ENCODE measurements around the gene OR6S1. TPM values are rescaled to one million over a fixed set of nuclear protein-coding genes. Genes with fewer than 3 reads are reported as not detected.

Gene OR6S1
- total RNA-seq, 1 experiment from 2014 or later = not detected

- Mint-ChIP-seq H3K27ac (ENCODE audit: unreplicated experiment) (no peak overlapping the region), H3K9me3 (ENCODE audit: unreplicated experiment) (no peaks in the 10 kb centered on the region), H3K36me3 (ENCODE audit: insufficient read depth, unreplicated experiment) (no peaks in the 10 kb centered on the region), H3K4me1 (ENCODE audit: low read depth, unreplicated experiment) (peaks cover 28% of the 10 kb centered on the region), H3K27me3 (ENCODE audit: insufficient read depth, unreplicated experiment) (no peaks in the 10 kb centered on the region), H3K4me3 (ENCODE audit: unreplicated experiment) (no peak overlapping the region)
- TF ChIP-seq, protein P1, sequence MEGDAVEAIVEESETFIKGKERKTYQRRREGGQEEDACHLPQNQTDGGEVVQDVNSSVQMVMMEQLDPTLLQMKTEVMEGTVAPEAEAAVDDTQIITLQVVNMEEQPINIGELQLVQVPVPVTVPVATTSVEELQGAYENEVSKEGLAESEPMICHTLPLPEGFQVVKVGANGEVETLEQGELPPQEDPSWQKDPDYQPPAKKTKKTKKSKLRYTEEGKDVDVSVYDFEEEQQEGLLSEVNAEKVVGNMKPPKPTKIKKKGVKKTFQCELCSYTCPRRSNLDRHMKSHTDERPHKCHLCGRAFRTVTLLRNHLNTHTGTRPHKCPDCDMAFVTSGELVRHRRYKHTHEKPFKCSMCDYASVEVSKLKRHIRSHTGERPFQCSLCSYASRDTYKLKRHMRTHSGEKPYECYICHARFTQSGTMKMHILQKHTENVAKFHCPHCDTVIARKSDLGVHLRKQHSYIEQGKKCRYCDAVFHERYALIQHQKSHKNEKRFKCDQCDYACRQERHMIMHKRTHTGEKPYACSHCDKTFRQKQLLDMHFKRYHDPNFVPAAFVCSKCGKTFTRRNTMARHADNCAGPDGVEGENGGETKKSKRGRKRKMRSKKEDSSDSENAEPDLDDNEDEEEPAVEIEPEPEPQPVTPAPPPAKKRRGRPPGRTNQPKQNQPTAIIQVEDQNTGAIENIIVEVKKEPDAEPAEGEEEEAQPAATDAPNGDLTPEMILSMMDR (IDR thresholded peaks at IDR 0.05; ENCODE audit: insufficient read depth in 1 of 2, low read depth in 1 of 2, low read length in 1 of 2, severe bottlenecking in 1 of 2, unreplicated experiment in 1 of 2) = no peak
- ChIA-PET CTCF (no interaction called here), POLR2A (no interaction called here)
- Histone ChIP-seq H3K4me1 (peaks cover 21% of the 10 kb centered on the region), H3K4me3 (ENCODE audit: low read depth, low read length) (no peak overlapping the region), H3K27me3 (replicated peaks; ENCODE audit: control insufficient read depth, insufficient read depth, low read length) (no peaks in the 10 kb centered on the region), H3K36me3 (ENCODE audit: control insufficient read depth, insufficient read depth, low read length) (no peaks in the 10 kb centered on the region), H3K9me3 (no peaks in the 10 kb centered on the region)
- intact Hi-C loops (cut with micrococcal nuclease; ENCODE audit: unreplicated experiment) = no loop called here
- no peak for DNase-seq
- BruUV-seq (replicated peaks) = no TSS peak
Observed at GRCh38 chr14:20617138-20618003, 24.1 kb downstream of the OR6S1 start.

DNA sequence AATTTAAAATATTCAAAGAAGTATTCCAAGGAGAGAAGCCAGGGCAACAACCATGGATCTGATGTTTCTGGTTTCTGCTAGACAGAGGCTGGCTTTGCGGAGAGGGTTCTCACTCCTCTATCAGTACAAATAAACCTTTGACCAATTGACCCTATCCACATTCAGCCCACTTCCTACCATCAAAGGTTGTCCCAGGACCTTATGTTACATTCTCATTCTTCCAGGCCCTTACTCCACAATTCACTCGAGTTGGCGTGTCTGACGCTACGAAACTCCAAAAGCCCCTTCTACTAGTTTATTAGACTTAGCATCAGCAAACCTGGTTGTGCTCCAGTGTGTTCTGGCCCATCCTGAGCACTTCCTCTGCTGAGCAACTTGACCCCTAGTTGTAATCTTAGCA, 25.5 kb downstream of the OR6S1 start:
- H3K27me3 ChIP-seq (replicated peaks; ENCODE audit: control insufficient read depth, insufficient read depth, low read length) = no peaks in the 10 kb centered on the region
- Mint-ChIP-seq H3K9me3 (ENCODE audit: unreplicated experiment) (no peaks in the 10 kb centered on the region), H3K4me3 (ENCODE audit: unreplicated experiment) (peak overlapping the region; percentile 41), H3K27me3 (ENCODE audit: insufficient read depth, unreplicated experiment) (no peaks in the 10 kb centered on the region), H3K27ac (ENCODE audit: unreplicated experiment) (no peak overlapping the region), H3K36me3 (ENCODE audit: insufficient read depth, unreplicated experiment) (no peaks in the 10 kb centered on the region), H3K4me1 (ENCODE audit: low read depth, unreplicated experiment) (peaks cover 20% of the 10 kb centered on the region)
- POLR2A ChIA-PET = no interaction called here
- intact Hi-C loops (cut with micrococcal nuclease; ENCODE audit: unreplicated experiment) = no loop called here
- no peaks in the 10 kb centered on the region for H3K36me3 ChIP-seq (ENCODE audit: control insufficient read depth, insufficient read depth, low read length)
- DNase-seq = no peak
- no TSS peak for BruUV-seq (replicated peaks)
- no peak overlapping the region for H3K4me3 ChIP-seq (ENCODE audit: low read depth, low read length)
- CTCF ChIA-PET = no interaction called here
- H3K9me3 ChIP-seq = no peaks in the 10 kb centered on the region
- TF ChIP-seq, protein P1 (IDR thresholded peaks at IDR 0.05; ENCODE audit: insufficient read depth in 1 of 2, low read depth in 1 of 2, low read length in 1 of 2, severe bottlenecking in 1 of 2, unreplicated experiment in 1 of 2) = no peak
- peaks cover 13% of the 10 kb centered on the region for H3K4me1 ChIP-seq

DNA sequence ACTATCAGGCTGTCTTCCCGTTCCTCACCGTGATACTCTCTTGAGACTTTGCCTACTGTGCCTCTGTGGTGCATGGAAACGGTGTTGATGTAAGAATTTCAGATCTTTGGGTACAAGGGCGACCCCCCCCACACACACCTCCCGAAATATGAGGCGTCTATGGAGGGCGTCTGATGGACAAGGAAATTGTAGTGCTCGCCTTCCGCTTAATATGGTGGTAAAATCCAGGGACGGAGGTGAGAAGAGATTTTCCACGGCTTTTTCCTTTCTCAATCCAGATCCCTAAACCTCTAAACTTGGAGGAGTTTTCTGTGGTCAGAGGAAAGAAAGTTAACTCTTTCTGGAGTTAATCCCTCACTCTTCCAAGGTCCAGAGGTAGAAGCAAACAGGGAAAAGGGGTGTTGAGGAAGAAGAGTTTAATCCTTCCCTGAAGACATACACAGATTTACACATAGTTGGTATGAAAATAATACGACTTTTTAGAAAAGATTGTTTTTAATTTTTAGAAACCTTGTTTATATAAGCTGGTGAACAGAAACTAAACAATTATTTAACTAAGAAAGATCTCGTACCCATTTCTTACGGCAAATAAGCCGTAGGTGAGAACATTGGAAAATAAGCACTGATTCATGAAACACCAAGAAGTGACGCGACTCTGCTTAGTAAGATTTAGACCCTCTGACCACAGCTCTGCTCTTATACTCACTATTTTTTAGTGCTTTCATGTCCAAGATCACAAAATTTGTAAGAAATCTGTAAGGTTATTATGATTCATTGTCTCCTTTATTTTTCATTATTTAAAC, 27.3 kb downstream of the OR6S1 start:
- ChIA-PET CTCF (interaction anchor here (0.6 to 2.2 kb wide), 10 partner anchors 14 to 271 kb away, joined by 3 to 13 read pairs (median 7); partner anchors contain the start of genes PARP2 and RNASE4), POLR2A (interaction anchor here (0.6 to 1.8 kb wide), 7 partner anchors 17 to 271 kb away, joined by 3 to 9 read pairs (median 4); partner anchors contain the start of genes PARP2, PIP4P1 and RNASE4)
- Histone ChIP-seq H3K27me3 (replicated peaks; ENCODE audit: control insufficient read depth, insufficient read depth, low read length) (no peaks in the 10 kb centered on the region), H3K36me3 (ENCODE audit: control insufficient read depth, insufficient read depth, low read length) (no peaks in the 10 kb centered on the region), H3K4me1 (0 out of 2 replicates have a peak, but pooled peaks cover 4% of the 10 kb centered on the region), H3K4me3 (ENCODE audit: low read depth, low read length) (peak overlapping the region; percentile 66), H3K9me3 (no peaks in the 10 kb centered on the region)
- TF ChIP-seq, protein P1 (IDR thresholded peaks at IDR 0.05; ENCODE audit: insufficient read depth in 1 of 2, low read depth in 1 of 2, low read length in 1 of 2, severe bottlenecking in 1 of 2, unreplicated experiment in 1 of 2) = no peak
- intact Hi-C loops (cut with micrococcal nuclease; ENCODE audit: unreplicated experiment) = no loop called here
- peak in 1 of 2 experiments; percentile 37 for DNase-seq
- Mint-ChIP-seq H3K9me3 (ENCODE audit: unreplicated experiment) (no peaks in the 10 kb centered on the region), H3K27me3 (ENCODE audit: insufficient read depth, unreplicated experiment) (no peaks in the 10 kb centered on the region), H3K4me3 (ENCODE audit: unreplicated experiment) (no peak overlapping the region), H3K4me1 (ENCODE audit: low read depth, unreplicated experiment) (peaks cover 20% of the 10 kb centered on the region), H3K27ac (ENCODE audit: unreplicated experiment) (no peak overlapping the region), H3K36me3 (ENCODE audit: insufficient read depth, unreplicated experiment) (no peaks in the 10 kb centered on the region)
- no TSS peak for BruUV-seq (replicated peaks)
